Stimulated activated CD4-positive, alpha-beta T cell treated with anti-CD3 and anti-CD28 coated beads, Interleukin-4, amount 100 ng/mL, for 48 hours (primary cell): ENCODE data around the gene SMG6.
A peak's percentile ranks its signal among the peaks of the same experiment; 100 is the strongest.

Experiments used
- DNase-seq, 2 donors: peaks; one replicate each; pipeline ENCODE4 v3.0.0-alpha.2; 2020; ENCODE audit warnings: low read depth in 2 of 2

SMG6 gene

DNA sequence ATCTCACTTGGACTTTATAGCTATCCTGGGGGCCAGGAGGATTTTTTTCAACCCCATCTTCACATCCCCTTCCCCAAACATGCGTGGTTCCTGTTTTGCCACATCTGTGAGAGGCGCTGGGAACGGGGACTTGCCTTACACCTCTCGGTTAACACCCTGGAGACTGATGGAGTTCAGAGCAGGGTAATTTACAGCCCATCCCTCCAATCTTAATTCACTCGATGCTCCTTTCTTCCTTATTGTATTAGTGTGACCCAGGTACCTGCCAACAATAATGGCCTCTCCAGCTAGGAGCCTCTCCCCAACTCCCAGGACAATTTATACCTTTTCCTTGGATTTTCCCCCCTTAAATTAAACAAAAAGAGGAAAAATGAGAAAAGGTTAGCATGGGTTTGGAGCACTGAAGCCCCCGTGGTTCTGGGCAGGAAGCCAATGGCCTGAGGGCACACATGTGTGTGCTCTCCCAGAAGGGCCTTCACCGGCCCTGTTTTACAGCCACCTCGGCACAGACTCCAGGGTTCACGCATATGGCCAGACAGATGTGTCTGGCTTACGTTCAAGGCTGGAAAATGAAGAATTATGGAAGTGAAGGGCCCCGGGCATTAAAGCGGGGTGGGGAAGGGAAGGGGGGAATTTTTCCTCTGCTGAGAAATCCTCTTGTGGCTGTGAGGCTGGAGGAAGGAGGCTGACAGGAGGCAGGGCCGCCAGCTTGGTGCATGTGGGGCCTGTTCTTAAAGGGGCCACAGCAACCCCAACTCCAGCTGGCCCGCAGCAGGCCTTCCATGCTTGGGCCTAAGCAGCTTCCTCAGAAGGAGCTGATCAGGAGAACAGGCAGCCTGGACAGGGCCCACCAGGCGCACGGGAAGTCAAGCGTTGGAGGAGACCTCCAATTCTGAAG is 227.2 kb downstream of the SMG6 start:
- DNase-seq: no peak

- no peak for DNase-seq
Measured at GRCh38 chr17:2075336-2076086, 228.1 kb downstream of the SMG6 start.

DNA sequence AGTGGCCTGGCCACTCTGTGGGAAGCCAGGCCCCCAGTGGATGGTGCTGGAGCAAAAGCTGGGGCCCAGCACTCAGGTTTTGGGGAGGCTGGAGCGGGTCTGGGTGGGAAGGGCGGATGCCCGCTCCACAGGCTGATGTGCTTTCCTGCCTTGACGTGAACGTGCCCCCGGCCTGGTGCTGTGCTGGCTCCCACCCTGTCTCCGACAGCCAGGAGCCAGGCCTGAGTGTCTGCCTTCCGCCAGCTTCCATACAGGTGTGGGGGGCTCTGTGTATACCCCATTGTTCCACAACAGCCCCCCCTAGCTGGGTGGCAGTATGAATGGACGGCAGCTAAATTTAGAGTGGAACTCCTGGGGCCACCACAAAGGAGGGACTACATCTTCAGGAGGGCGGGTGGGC is 228.7 kb downstream of the SMG6 start:
- DNase-seq: no peak

- no peak for DNase-seq
Measured at GRCh38 chr17:2071455-2072281, 231.9 kb downstream of the SMG6 start.

- DNase-seq: no peak
Measured at GRCh38 chr17:2071024-2071385, 232.6 kb downstream of the SMG6 start.

DNA sequence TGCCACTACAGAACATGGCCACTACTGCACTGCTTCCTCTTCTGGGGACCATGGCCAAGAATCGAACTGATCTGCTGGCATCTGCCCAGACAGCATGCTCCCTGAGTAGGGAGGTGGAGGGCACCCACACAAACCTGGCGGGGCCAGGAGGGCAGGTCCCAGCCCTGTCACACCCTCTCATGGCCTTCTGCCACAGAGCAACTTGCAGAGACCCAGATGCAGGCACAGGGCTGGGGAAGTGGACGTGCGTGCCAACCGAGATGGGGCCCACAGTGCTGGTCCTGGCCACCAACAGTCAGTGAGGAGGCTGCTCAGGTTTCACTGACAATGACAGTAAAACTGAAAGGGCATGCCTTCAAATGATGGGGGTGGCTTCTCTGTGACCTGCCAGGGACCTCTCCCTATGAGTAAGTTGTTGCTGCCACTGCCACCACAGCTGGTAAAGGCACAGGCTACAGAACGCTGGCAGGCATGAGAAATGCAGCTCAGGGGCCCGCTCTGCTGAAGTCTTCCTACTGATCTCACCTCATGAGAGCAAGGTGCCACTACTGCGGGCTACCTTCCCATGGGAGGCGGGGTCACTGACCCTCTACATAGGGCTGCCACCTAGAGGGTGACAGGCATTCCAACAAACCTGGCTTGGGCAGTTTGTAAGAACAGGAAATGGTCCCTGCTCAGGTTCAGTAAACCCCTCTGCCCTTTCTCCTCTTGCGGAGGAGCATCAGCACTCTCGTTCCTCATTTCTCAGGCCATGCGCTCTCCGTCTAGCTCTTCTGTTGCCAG is 233.2 kb downstream of the SMG6 start:
- peak; percentile 61 to 74 for DNase-seq

DNA sequence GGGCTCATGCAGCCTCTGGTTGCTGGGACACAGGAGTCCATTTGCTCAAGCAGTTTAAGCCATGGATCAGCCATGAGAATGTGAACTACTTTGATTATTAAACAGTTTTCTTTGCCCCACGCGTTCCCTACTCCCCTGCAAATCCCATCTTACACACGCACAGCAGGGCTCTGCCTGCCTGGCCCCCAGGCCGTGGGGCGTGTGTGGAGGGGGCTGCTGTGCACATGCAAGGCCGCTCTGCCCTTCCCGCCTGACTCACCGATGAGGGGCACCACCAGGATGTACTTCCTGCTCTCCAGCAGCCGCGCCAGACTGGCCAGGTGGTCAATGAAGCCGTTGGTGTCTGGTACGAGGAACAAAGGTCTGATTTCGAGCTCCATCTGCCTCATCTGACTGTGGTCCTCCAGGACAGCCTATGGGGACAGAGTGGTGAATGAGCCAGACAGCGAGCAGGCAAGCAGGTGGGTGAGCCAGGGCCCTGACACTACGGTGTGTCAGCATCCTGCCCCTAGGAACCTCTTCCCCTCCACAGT is 235.0 kb downstream of the SMG6 start:
- DNase-seq: no peak

- no peak for DNase-seq
Measured at GRCh38 chr17:2068031-2068518, 235.5 kb downstream of the SMG6 start.

- no peak for DNase-seq
Measured at GRCh38 chr17:2067608-2068024, 236.0 kb downstream of the SMG6 start.

DNA sequence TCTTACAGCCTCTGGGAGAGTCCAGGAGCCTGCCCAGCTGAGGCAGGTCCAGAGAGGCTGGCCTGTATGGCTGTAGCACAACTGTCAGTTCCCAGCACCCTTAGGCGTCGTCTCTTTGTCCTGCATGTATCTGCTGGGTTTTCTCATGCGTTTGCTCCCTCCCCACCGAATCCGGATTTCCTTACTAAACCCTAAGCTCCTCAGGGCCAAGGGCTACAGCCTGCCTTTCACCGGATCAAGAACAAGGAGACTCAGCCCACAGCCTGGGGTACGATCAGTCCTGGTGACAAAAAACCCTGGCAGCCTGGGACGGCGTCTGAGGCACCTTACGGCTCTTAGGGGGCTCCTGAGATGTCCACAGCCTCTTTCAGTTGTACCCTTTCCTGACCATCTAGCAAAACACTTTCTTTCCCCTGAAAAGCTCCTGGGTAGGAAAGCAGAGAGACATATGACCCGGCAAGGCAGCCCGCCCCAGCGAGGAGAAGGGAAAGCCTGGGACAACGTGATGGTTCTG is 236.5 kb downstream of the SMG6 start:
- DNase-seq: no peak

DNA sequence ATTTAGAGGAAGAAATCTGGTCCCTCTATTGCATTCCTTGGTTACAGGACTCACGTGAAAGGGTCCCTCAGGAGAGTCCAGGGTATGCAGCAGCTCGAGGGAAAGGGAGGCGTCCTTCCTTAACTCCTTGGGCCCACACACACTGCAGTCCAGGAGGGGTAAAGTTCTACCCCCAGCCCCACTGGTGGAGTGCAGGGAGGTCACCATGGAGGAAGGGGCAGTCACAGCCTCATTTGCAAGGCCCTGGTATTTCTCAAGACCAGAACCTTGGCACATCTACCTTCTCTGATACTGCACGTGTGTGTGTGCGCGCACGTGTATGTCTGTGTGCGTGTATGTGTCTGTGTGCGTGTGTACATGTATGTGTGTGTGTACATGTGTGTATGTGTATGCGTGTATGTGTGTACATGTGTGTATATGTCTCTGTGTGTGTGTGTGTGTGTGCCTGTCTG is 237.6 kb downstream of the SMG6 start:
- DNase-seq: no peak

DNA sequence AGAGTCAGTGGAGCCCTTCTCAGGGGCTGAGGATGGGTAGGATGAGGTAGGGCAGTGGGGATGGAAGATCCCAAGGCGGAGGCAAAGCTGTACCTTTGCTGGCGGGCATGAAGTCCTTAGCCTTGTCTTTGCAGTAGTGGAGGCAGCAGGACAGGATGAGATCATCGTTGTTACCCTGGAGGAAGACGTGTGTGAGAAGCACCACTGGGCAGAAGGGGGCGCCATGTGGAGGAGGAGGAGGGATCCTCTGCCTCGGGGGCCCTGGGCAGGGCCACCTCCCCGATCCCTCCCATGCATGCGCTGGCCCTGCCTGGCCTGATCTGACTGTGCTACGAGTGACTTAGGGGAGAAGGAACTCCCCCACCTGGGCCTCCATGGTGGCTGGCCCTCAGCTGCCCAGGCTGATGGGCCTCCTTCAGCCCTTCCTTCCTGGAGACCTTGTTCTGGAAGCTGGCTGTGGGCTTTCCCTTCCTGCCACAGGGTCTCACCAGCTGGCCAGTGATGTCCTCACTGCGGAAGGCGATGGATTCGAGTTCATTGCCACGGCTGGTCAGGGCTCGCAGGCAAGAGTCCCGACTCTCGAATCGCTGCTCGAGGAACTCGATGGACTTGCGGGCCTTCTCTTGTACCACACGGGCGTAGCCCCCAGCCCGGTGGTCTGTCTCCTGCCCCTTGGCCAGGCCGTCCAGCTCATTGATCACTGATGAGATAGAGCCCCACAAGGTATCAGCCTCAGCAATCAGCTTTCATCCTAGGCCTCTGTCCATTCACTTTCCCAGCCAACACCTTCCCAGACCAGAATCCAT is 238.4 kb downstream of the SMG6 start:
- peak; percentile 73 to 75 for DNase-seq

DNA sequence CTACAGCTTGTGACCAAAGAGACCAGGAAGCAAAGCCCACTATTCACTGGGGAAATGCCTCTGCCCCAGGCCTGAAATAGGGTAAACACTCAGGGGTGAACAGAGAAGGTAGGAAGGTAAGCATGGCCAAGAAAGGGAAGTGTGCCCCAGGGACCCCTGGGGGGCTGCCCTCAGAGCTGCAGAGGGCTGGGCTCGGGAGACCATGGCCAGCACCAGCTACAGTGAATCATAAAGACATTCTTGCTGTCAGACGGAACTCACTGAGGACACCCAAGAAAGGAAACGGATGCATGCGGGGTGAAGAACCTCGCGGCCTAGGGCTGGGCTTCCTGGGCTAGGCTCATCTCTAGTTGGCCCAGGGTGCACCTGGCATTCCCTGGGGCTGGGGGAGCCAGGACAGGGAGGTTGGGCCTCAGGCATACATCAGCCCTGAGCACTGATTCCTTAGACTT is 239.0 kb downstream of the SMG6 start:
- no peak for DNase-seq

GRCh38 chr17:2064147-2064489 is 239.5 kb downstream of the SMG6 start:
- no peak for DNase-seq

DNA sequence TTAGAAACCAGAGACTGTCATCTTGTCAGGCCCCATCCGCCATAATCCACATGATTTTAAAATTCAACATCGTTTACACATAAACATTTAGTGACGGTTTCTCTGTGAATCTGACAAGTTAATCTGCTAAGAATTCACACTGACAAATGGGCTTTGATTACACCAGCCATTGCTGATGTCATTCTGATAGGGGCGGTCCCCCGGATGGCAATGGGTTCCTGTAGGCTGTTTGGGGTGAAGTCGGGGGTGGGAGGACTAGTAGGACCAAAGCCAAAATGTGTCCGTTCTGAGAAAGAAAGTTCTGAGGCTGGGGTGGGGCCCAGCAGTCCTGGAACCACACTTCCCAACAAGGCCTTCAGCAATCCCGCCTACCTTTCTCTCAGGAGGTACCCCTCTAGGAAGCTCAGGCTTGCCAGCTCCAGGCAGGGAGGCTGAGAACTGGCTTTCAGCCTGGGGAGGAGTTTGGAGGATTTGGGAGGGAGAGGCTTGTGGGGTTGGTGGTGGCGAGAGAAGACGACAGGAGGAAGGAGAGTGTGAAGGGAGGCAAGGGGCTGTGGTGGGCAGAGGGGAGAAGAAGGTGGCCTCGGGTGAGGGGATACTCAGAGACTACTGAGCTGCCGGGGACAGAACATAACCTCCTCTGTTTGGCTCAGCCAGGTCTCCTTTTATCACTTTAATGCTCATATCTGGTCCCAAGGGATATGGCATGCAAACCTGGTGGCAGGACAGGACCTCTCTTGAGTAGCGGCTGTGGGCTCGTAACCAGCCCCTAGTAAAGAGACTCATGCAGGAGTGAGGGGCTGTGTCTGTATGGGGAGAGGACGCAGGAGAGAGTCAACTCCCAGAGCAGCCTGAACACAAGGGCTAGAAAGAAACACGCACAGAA is 240.1 kb downstream of the SMG6 start:
- no peak for DNase-seq

DNA sequence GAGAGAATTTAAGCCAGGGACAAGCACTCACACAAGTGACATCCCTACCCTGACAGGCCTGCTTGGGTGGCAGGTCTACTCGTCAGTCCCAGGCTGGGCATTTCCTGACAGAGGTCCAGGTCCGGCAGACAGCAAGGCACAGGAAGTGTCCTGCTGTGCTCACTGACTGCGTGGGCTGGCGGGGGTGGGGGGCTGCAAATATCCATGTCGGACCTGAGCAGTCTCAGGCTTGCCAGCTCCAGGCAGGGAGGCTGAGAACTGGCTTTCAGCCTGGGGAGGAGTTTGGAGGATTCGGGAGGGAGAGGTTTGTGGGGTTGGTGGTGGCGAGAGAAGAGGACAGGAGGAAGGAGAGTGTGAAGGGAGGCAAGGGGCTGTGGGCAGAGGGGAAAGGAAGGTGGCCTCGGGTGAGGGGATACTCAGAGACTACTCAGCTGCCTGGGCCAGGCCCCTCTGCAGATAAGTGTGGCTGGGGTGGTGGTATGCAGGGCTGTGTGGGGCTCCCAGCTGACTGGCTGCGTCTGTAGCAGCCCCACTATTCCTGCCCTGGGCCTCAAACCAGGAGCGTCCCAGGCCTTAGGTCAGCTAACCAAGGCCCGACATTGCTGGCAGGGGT is 240.9 kb downstream of the SMG6 start:
- DNase-seq: no peak

GRCh38 chr17:2061441-2061958 is 242.1 kb downstream of the SMG6 start:
- DNase-seq: no peak
